HG03575 (cell line): Measurements from ENCODE around the gene HCFC1R1.
"Not testable (repeated sequence)": the region's sequence is repeated elsewhere in the genome, so short reads cannot be mapped to it uniquely, and the experiment has no call there.

Experiments
- ATAC-seq: cut with Tn5 transposase; IDR thresholded peaks from one replicate; pipeline ENCODE4 v1.9.1; 2021; ENCODE audit not compliant: unreplicated experiment, insufficient number of reproducible peaks, low FRiP score; ENCODE audit errors: extremely low read depth

HCFC1R1 gene

GRCh38 chr16:3023669-3024478, at the start of gene HCFC1R1, which contains the start of gene THOC6:
HCFC1R1 (minus strand) TSS chr16:3023942; CDS start chr16:3023941, 1 bp downstream.
THOC6 (plus strand) TSS chr16:3024035; CDS start chr16:3024327, 292 bp downstream.
- ATAC-seq: no peak

GRCh38 chr16:3073448-3073847, 49.7 kb upstream of the HCFC1R1 start:
- no peak for ATAC-seq

- not testable (repeated sequence) for ATAC-seq
Observed at GRCh38 chr16:3072576-3073263, 49.0 kb upstream of the HCFC1R1 start.

GRCh38 chr16:3072148-3072547, 48.4 kb upstream of the HCFC1R1 start:
- ATAC-seq: not testable (repeated sequence)

GRCh38 chr16:3071655-3072054, 47.9 kb upstream of the HCFC1R1 start:
- no peak for ATAC-seq

GRCh38 chr16:3070608-3071111, 46.9 kb upstream of the HCFC1R1 start:
- no peak for ATAC-seq

- not testable (repeated sequence) for ATAC-seq
Observed at GRCh38 chr16:3069146-3069545, 45.4 kb upstream of the HCFC1R1 start.

GRCh38 chr16:3068487-3068886, 44.7 kb upstream of the HCFC1R1 start:
- no peak for ATAC-seq

GRCh38 chr16:3066440-3066748, 42.7 kb upstream of the HCFC1R1 start:
- ATAC-seq: no peak

GRCh38 chr16:3065742-3066439, 42.1 kb upstream of the HCFC1R1 start:
- no peak for ATAC-seq

GRCh38 chr16:3065069-3065741, 41.5 kb upstream of the HCFC1R1 start, which contains the start of gene IL32:
IL32 (plus strand) TSS chr16:3065640; CDS start chr16:3065812, 172 bp downstream.
- no peak for ATAC-seq

- ATAC-seq: no peak
Observed at GRCh38 chr16:3063625-3064386, 40.1 kb upstream of the HCFC1R1 start.

- no peak for ATAC-seq
Observed at GRCh38 chr16:3062553-3062952, 38.8 kb upstream of the HCFC1R1 start.

- no peak for ATAC-seq
Observed at GRCh38 chr16:3060339-3061127, 36.8 kb upstream of the HCFC1R1 start.

- no peak for ATAC-seq
Observed at GRCh38 chr16:3059723-3060242, 36.0 kb upstream of the HCFC1R1 start.

- no peak for ATAC-seq
Observed at GRCh38 chr16:3059041-3059722, 35.4 kb upstream of the HCFC1R1 start.
